ENCODE results near the gene MTHFD2L.

MTHFD2L gene

DNA sequence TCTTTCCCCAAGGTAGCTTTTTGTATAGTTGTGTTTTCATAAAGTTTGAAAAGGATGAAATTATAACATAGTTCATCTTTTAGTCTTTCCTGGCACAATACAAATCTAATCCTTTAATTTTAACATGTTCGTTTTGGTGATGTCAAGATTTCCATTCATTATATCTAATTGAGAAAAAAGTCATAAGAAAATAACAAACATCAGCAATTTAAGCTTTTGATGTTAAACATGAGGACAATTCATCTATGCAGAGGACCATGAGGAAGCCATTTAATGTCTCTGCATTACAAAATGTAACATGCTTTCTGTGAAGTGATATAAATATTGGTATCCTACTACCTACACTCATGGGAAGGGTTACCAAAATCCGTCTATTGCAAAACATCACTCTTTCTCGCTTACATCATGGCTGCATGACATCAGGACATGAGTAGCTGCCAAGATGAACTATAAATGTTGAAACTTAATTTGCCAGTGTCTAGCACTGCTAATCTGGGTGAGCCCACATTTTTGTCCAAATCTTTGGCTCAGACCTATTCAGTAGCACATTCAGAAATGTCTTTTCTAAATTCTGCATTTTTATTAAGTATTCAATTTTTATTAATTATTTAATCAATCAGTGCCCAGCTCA, 159.8 kb downstream of the MTHFD2L start:
- Histone ChIP-seq H3K9me3 (ENCODE audit: insufficient read depth, low read length, severe bottlenecking) (no peaks in the 10 kb centered on the region), H3K9ac (ENCODE audit: low read depth, low read length) (no peak overlapping the region), H3K27me3 (ENCODE audit: insufficient read depth, low read length, poor library complexity) (no peaks in the 10 kb centered on the region), H2AFZ (ENCODE audit: low read depth, low read length) (no peak overlapping the region), H4K20me1 (ENCODE audit: insufficient read depth, low read length) (no peaks in the 10 kb centered on the region), H3K79me2 (ENCODE audit: insufficient read depth, low read length) (no peaks in the 10 kb centered on the region), H3K27ac (ENCODE audit: low read length) (no peak overlapping the region), H3K36me3 (ENCODE audit: insufficient read depth, low read length) (no peaks in the 10 kb centered on the region), H3K4me2 (ENCODE audit: insufficient read depth, low read length) (no peak overlapping the region), H3K4me1 (ENCODE audit: insufficient read depth, low read length) (peaks cover 3% of the 10 kb centered on the region; the same call in 1 of the 2 replicates), H3K4me3 (ENCODE audit: low read depth in 1 of 2, low read length in 2 of 2) (no peak overlapping the region)
- ATAC-seq (ENCODE audit: insufficient read depth, low read depth), result no peak
- DNase-seq, result no peak
- TF ChIP-seq, protein P1, sequence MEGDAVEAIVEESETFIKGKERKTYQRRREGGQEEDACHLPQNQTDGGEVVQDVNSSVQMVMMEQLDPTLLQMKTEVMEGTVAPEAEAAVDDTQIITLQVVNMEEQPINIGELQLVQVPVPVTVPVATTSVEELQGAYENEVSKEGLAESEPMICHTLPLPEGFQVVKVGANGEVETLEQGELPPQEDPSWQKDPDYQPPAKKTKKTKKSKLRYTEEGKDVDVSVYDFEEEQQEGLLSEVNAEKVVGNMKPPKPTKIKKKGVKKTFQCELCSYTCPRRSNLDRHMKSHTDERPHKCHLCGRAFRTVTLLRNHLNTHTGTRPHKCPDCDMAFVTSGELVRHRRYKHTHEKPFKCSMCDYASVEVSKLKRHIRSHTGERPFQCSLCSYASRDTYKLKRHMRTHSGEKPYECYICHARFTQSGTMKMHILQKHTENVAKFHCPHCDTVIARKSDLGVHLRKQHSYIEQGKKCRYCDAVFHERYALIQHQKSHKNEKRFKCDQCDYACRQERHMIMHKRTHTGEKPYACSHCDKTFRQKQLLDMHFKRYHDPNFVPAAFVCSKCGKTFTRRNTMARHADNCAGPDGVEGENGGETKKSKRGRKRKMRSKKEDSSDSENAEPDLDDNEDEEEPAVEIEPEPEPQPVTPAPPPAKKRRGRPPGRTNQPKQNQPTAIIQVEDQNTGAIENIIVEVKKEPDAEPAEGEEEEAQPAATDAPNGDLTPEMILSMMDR (IDR thresholded peaks at IDR 0.05; ENCODE audit: borderline replicate concordance, extremely low read depth, low read length, poor library complexity, severe bottlenecking), result no peak
- TF ChIP-seq EZH2 (IDR thresholded peaks at IDR 0.05; ENCODE audit: borderline replicate concordance, low read depth, low read length, severe bottlenecking), result no peak

DNA sequence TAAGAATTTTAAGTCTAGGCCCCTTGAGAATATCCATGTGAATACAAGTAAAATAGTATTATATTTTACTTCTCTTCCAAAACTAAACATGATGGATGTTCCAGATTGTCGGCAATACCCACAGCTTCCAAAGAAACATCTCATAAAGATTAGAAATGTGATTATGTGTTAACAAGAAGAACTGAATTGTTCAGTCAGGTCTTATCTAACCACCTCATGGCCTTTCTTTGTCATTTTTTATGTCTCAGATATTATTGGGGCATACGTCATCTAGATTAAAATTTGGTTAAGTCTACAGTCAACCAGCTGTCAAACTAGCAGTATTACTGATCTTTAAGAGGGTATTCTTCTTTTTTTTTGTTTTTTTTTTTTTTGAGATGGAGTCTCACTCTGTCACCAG, 160.4 kb downstream of the MTHFD2L start:
- H3K9ac ChIP-seq (ENCODE audit: low read depth, low read length), result no peak overlapping the region
- no peak for TF ChIP-seq EZH2 (IDR thresholded peaks at IDR 0.05; ENCODE audit: borderline replicate concordance, low read depth, low read length, severe bottlenecking)
- TF ChIP-seq, protein P1 (IDR thresholded peaks at IDR 0.05; ENCODE audit: borderline replicate concordance, extremely low read depth, low read length, poor library complexity, severe bottlenecking), result no peak
- no peaks in the 10 kb centered on the region for H3K9me3 ChIP-seq (ENCODE audit: insufficient read depth, low read length, severe bottlenecking)
- no peaks in the 10 kb centered on the region for H3K27me3 ChIP-seq (ENCODE audit: insufficient read depth, low read length, poor library complexity)
- H4K20me1 ChIP-seq (ENCODE audit: insufficient read depth, low read length), result no peaks in the 10 kb centered on the region
- H3K36me3 ChIP-seq (ENCODE audit: insufficient read depth, low read length), result no peaks in the 10 kb centered on the region
- H3K4me3 ChIP-seq (ENCODE audit: low read depth in 1 of 2, low read length in 2 of 2), result no peak overlapping the region
- DNase-seq, result no peak
- H3K79me2 ChIP-seq (ENCODE audit: insufficient read depth, low read length), result no peaks in the 10 kb centered on the region
- no peak overlapping the region for H2AFZ ChIP-seq (ENCODE audit: low read depth, low read length)
- H3K27ac ChIP-seq (ENCODE audit: low read length), result no peak overlapping the region
- H3K4me1 ChIP-seq (ENCODE audit: insufficient read depth, low read length), result peaks cover 3% of the 10 kb centered on the region; the same call in 1 of the 2 replicates
- ATAC-seq (ENCODE audit: insufficient read depth, low read depth), result no peak
- no peak overlapping the region for H3K4me2 ChIP-seq (ENCODE audit: insufficient read depth, low read length)

DNA sequence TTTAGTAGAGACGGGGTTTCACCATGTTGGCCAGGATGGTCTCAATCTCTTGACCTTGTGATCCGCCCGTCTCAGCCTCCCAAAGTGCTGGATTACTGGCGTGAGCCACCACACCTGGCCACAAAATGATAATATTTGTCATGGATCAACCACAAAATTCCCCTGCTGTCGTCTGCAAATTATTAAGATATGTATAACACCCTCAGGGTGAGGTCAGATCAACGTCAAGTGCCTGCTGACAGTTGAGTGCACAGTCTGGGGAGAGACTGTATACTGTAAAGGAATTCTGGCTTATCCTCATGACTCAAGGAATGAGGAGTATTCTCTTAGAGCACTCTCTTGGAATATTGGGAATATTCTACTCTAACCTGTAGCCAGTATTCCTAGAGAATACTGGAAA, 161.6 kb downstream of the MTHFD2L start:
- Histone ChIP-seq H3K4me3 (ENCODE audit: low read depth in 1 of 2, low read length in 2 of 2) (no peak overlapping the region), H3K9ac (ENCODE audit: low read depth, low read length) (no peak overlapping the region), H3K4me2 (ENCODE audit: insufficient read depth, low read length) (no peak overlapping the region)

More for the DNA sequence above, 161.6 kb downstream of the MTHFD2L start:
- no peak for TF ChIP-seq EZH2 (IDR thresholded peaks at IDR 0.05; ENCODE audit: borderline replicate concordance, low read depth, low read length, severe bottlenecking)
- TF ChIP-seq, protein P1 (IDR thresholded peaks at IDR 0.05; ENCODE audit: borderline replicate concordance, extremely low read depth, low read length, poor library complexity, severe bottlenecking), result no peak
- no peak for ATAC-seq (ENCODE audit: insufficient read depth, low read depth)
- H2AFZ ChIP-seq (ENCODE audit: low read depth, low read length), result no peak overlapping the region
- no peaks in the 10 kb centered on the region for H3K79me2 ChIP-seq (ENCODE audit: insufficient read depth, low read length)
- H3K27ac ChIP-seq (ENCODE audit: low read length), result no peak overlapping the region
- no peaks in the 10 kb centered on the region for H3K36me3 ChIP-seq (ENCODE audit: insufficient read depth, low read length)
- peaks cover 3% of the 10 kb centered on the region; the same call in 1 of the 2 replicates for H3K4me1 ChIP-seq (ENCODE audit: insufficient read depth, low read length)
- H3K9me3 ChIP-seq (ENCODE audit: insufficient read depth, low read length, severe bottlenecking), result no peaks in the 10 kb centered on the region
- no peak for DNase-seq
- H4K20me1 ChIP-seq (ENCODE audit: insufficient read depth, low read length), result no peaks in the 10 kb centered on the region
- no peaks in the 10 kb centered on the region for H3K27me3 ChIP-seq (ENCODE audit: insufficient read depth, low read length, poor library complexity)
